Measurements from ENCODE around the gene PRKCD.

The PRKCD gene

GRCh38 chr3:53169045-53169831 lies 8.2 kb downstream of the PRKCD start:
- Histone ChIP-seq H3K79me2 (ENCODE audit: control insufficient read depth, insufficient read depth, low read length, poor library complexity) (no peaks in the 10 kb centered on the region), H2BK5ac (ENCODE audit: low read depth, low read length, poor library complexity) (no peak overlapping the region), H2BK12ac (ENCODE audit: low read length) (no peak overlapping the region), H3K18ac (ENCODE audit: low read length) (no peak overlapping the region), H3K27ac (ENCODE audit: low read depth, low read length) (no peak overlapping the region), H3K4ac (ENCODE audit: low read depth, low read length) (no peak overlapping the region), H3K27me3 (ENCODE audit: insufficient read depth, low read length) (no peaks in the 10 kb centered on the region), H4K12ac (ENCODE audit: low read depth, low read length) (no peak overlapping the region), H3K14ac (ENCODE audit: low read length) (peak overlapping the region; percentile 5), H3K4me2 (ENCODE audit: low read length) (no peak overlapping the region), H4K91ac (ENCODE audit: low read depth, low read length) (no peak overlapping the region), H2AK5ac (ENCODE audit: low read length) (no peak overlapping the region), H3K9ac (ENCODE audit: low read length) (no peak overlapping the region), H3K79me1 (ENCODE audit: low read length) (no peaks in the 10 kb centered on the region), H4K8ac (ENCODE audit: low read depth, low read length) (peak overlapping the region; percentile 14), H3K36me3 (ENCODE audit: control insufficient read depth in 1 of 2, insufficient read depth in 2 of 2, low read length in 2 of 2) (no peaks in the 10 kb centered on the region), H3K23ac (ENCODE audit: low read length) (no peak overlapping the region), H3K9me3 (ENCODE audit: insufficient read depth, low read depth, low read length) (peaks cover 4% of the 10 kb centered on the region), H2AFZ (ENCODE audit: insufficient read depth, low read length, poor library complexity) (no peak overlapping the region), H3K4me1 (ENCODE audit: control insufficient read depth in 1 of 2, insufficient read depth in 2 of 2, low read length in 2 of 2) (peaks cover 16 to 25% of the 10 kb centered on the region in 2 experiments), H2BK120ac (ENCODE audit: insufficient read depth, low read length, poor library complexity) (no peak overlapping the region), H3K4me3 (ENCODE audit: low read depth, low read length) (no peak overlapping the region)
- no CpG with 5 or more reads among the region's 15 CpGs for WGBS (ENCODE audit: extremely low coverage, insufficient coverage, insufficient read length)
- no peak for DNase-seq

GRCh38 chr3:53169832-53170324 lies 8.9 kb downstream of the PRKCD start:
- H3K27ac ChIP-seq (ENCODE audit: low read depth, low read length) = no peak overlapping the region
- no peak overlapping the region for H4K12ac ChIP-seq (ENCODE audit: low read depth, low read length)
- no peak overlapping the region for H2BK12ac ChIP-seq (ENCODE audit: low read length)
- H3K4me3 ChIP-seq (ENCODE audit: low read depth, low read length) = no peak overlapping the region
- DNase-seq = no peak
- peak overlapping the region; percentile 14 for H4K8ac ChIP-seq (ENCODE audit: low read depth, low read length)
- H3K79me1 ChIP-seq (ENCODE audit: low read length) = no peaks in the 10 kb centered on the region
- no peak overlapping the region for H3K4me2 ChIP-seq (ENCODE audit: low read length)
- no peaks in the 10 kb centered on the region for H3K36me3 ChIP-seq (ENCODE audit: control insufficient read depth in 1 of 2, insufficient read depth in 2 of 2, low read length in 2 of 2)
- no peak overlapping the region for H2AK5ac ChIP-seq (ENCODE audit: low read length)
- no peak overlapping the region for H4K91ac ChIP-seq (ENCODE audit: low read depth, low read length)
- H2BK120ac ChIP-seq (ENCODE audit: insufficient read depth, low read length, poor library complexity) = no peak overlapping the region
- H2BK5ac ChIP-seq (ENCODE audit: low read depth, low read length, poor library complexity) = no peak overlapping the region
- no peak overlapping the region for H3K4ac ChIP-seq (ENCODE audit: low read depth, low read length)
- H3K27me3 ChIP-seq (ENCODE audit: insufficient read depth, low read length) = no peaks in the 10 kb centered on the region
- H3K4me1 ChIP-seq (ENCODE audit: control insufficient read depth in 1 of 2, insufficient read depth in 2 of 2, low read length in 2 of 2) = peaks cover 16 to 25% of the 10 kb centered on the region in 2 experiments
- WGBS (ENCODE audit: extremely low coverage, insufficient coverage, insufficient read length) = no CpG with 5 or more reads among the region's 9 CpGs
- no peak overlapping the region for H3K23ac ChIP-seq (ENCODE audit: low read length)
- peak overlapping the region; percentile 5 for H3K14ac ChIP-seq (ENCODE audit: low read length)
- H3K9me3 ChIP-seq (ENCODE audit: insufficient read depth, low read depth, low read length) = peaks cover 4% of the 10 kb centered on the region
- H3K18ac ChIP-seq (ENCODE audit: low read length) = no peak overlapping the region
- H3K9ac ChIP-seq (ENCODE audit: low read length) = no peak overlapping the region
- no peaks in the 10 kb centered on the region for H3K79me2 ChIP-seq (ENCODE audit: control insufficient read depth, insufficient read depth, low read length, poor library complexity)
- H2AFZ ChIP-seq (ENCODE audit: insufficient read depth, low read length, poor library complexity) = no peak overlapping the region

- no peaks in the 10 kb centered on the region for H3K27me3 ChIP-seq (ENCODE audit: insufficient read depth, low read length)
- H3K4ac ChIP-seq (ENCODE audit: low read depth, low read length) = no peak overlapping the region
- peak in 1 of 2 donors; percentile 18 for DNase-seq
- no peaks in the 10 kb centered on the region for H3K79me2 ChIP-seq (ENCODE audit: control insufficient read depth, insufficient read depth, low read length, poor library complexity)
- H2BK5ac ChIP-seq (ENCODE audit: low read depth, low read length, poor library complexity) = no peak overlapping the region
- no peak overlapping the region for H3K9ac ChIP-seq (ENCODE audit: low read length)
- peak overlapping the region; percentile 10 for H3K18ac ChIP-seq (ENCODE audit: low read length)
- H3K9me3 ChIP-seq (ENCODE audit: insufficient read depth, low read depth, low read length) = peaks cover 4% of the 10 kb centered on the region
- WGBS (ENCODE audit: extremely low coverage, insufficient coverage, insufficient read length) = no CpG with 5 or more reads among the region's 17 CpGs
- no peak overlapping the region for H3K27ac ChIP-seq (ENCODE audit: low read depth, low read length)
- no peaks in the 10 kb centered on the region for H3K36me3 ChIP-seq (ENCODE audit: control insufficient read depth in 1 of 2, insufficient read depth in 2 of 2, low read length in 2 of 2)
- no peaks in the 10 kb centered on the region for H3K79me1 ChIP-seq (ENCODE audit: low read length)
- H2AFZ ChIP-seq (ENCODE audit: insufficient read depth, low read length, poor library complexity) = no peak overlapping the region
- no peak overlapping the region for H4K8ac ChIP-seq (ENCODE audit: low read depth, low read length)
- H2BK120ac ChIP-seq (ENCODE audit: insufficient read depth, low read length, poor library complexity) = no peak overlapping the region
- H4K91ac ChIP-seq (ENCODE audit: low read depth, low read length) = no peak overlapping the region
- H3K4me1 ChIP-seq (ENCODE audit: control insufficient read depth in 1 of 2, insufficient read depth in 2 of 2, low read length in 2 of 2) = peaks cover 16 to 25% of the 10 kb centered on the region in 2 experiments
- H4K12ac ChIP-seq (ENCODE audit: low read depth, low read length) = no peak overlapping the region
- no peak overlapping the region for H3K14ac ChIP-seq (ENCODE audit: low read length)
- H3K23ac ChIP-seq (ENCODE audit: low read length) = no peak overlapping the region
- H3K4me2 ChIP-seq (ENCODE audit: low read length) = no peak overlapping the region
- H3K4me3 ChIP-seq (ENCODE audit: low read depth, low read length) = no peak overlapping the region
- no peak overlapping the region for H2AK5ac ChIP-seq (ENCODE audit: low read length)
- no peak overlapping the region for H2BK12ac ChIP-seq (ENCODE audit: low read length)
These were observed 9.5 kb downstream of the PRKCD start for GRCh38 chr3:53170325-53171063.

GRCh38 chr3:53171064-53171418 lies 10.0 kb downstream of the PRKCD start:
- no peak overlapping the region for H4K12ac ChIP-seq (ENCODE audit: low read depth, low read length)
- H3K4ac ChIP-seq (ENCODE audit: low read depth, low read length) = no peak overlapping the region
- H3K27ac ChIP-seq (ENCODE audit: low read depth, low read length) = no peak overlapping the region
- H2AK5ac ChIP-seq (ENCODE audit: low read length) = no peak overlapping the region
- WGBS (ENCODE audit: extremely low coverage, insufficient coverage, insufficient read length) = no CpG with 5 or more reads among the region's 7 CpGs
- no peak overlapping the region for H3K4me2 ChIP-seq (ENCODE audit: low read length)
- H3K4me3 ChIP-seq (ENCODE audit: low read depth, low read length) = no peak overlapping the region
- H3K4me1 ChIP-seq (ENCODE audit: control insufficient read depth in 1 of 2, insufficient read depth in 2 of 2, low read length in 2 of 2) = peaks cover 16 to 25% of the 10 kb centered on the region in 2 experiments
- H2AFZ ChIP-seq (ENCODE audit: insufficient read depth, low read length, poor library complexity) = no peak overlapping the region
- H3K36me3 ChIP-seq (ENCODE audit: control insufficient read depth in 1 of 2, insufficient read depth in 2 of 2, low read length in 2 of 2) = no peaks in the 10 kb centered on the region
- no peak overlapping the region for H3K14ac ChIP-seq (ENCODE audit: low read length)
- H2BK5ac ChIP-seq (ENCODE audit: low read depth, low read length, poor library complexity) = no peak overlapping the region
- no peak overlapping the region for H4K8ac ChIP-seq (ENCODE audit: low read depth, low read length)
- H2BK12ac ChIP-seq (ENCODE audit: low read length) = no peak overlapping the region
- no peak overlapping the region for H3K23ac ChIP-seq (ENCODE audit: low read length)
- DNase-seq = no peak
- peaks cover 4% of the 10 kb centered on the region for H3K9me3 ChIP-seq (ENCODE audit: insufficient read depth, low read depth, low read length)
- H3K9ac ChIP-seq (ENCODE audit: low read length) = no peak overlapping the region
- no peaks in the 10 kb centered on the region for H3K27me3 ChIP-seq (ENCODE audit: insufficient read depth, low read length)
- no peak overlapping the region for H3K18ac ChIP-seq (ENCODE audit: low read length)
- no peaks in the 10 kb centered on the region for H3K79me2 ChIP-seq (ENCODE audit: control insufficient read depth, insufficient read depth, low read length, poor library complexity)
- H3K79me1 ChIP-seq (ENCODE audit: low read length) = no peaks in the 10 kb centered on the region
- no peak overlapping the region for H2BK120ac ChIP-seq (ENCODE audit: insufficient read depth, low read length, poor library complexity)
- H4K91ac ChIP-seq (ENCODE audit: low read depth, low read length) = no peak overlapping the region

Measured in trophoblast cell (in vitro differentiated cells and primary cell).